Spleen (tissue), 7 donors: ENCODE results near the gene L1CAM.

Experiments used
- CTCF ChIP-seq, 11 experiments: fragments of 200-600 bp in 7 of 11; fragments of 450-650 bp in 4 of 11; sonication (generic) in 4 of 11; IDR thresholded peaks in 8 of 11; conservative IDR thresholded peaks in 3 of 11; 1 replicate in 7 of 11; 2 replicates in 4 of 11; pipeline versions ENCODE4 v1.4.0 to v1.8.0; 2016 to 2021; ENCODE audit warnings: antibody characterized with exemption in 11 of 11, inconsistent platforms in 4 of 11, mild to moderate bottlenecking in 1 of 11
- POLR2A ChIP-seq, 3 donors: fragments of 450-650 bp; IDR thresholded peaks; one replicate each; pipeline ENCODE4 v1.5.1; 2017; ENCODE audit warnings: antibody characterized with exemption in 3 of 3, mild to moderate bottlenecking in 1 of 3
- donor health status: DM: no; HTN: no; CAD: no; lungs with moderate emphysema.
- donor health status: DM: no; HTN: no; CAD: no.
- donor health status: DM: no; HTN: no; CAD: no.

- TF ChIP-seq CTCF (IDR thresholded peaks at IDR 0.05 in 8 of 11, conservative IDR thresholded peaks at IDR 0.05 in 3 of 11) (no peak), POLR2A (IDR thresholded peaks at IDR 0.05) (no peak)
These were observed 31.9 kb upstream of the L1CAM start for GRCh38 chrX:153917869-153918268.
